GM21737 (cell line): ENCODE measurements around the gene PLGRKT.
"Not testable (repeated sequence)": the region's sequence is repeated elsewhere in the genome, so short reads cannot be mapped to it uniquely, and the experiment has no call there.

Experiments
- ATAC-seq: cut with Tn5 transposase; IDR thresholded peaks from one replicate; pipeline ENCODE4 v1.9.1; 2021; ENCODE audit warnings: mild to moderate bottlenecking, moderate library complexity; ENCODE audit not compliant: unreplicated experiment

The PLGRKT gene

GRCh38 chr9:5437254-5438216 is at the start of gene PLGRKT:
Gene PLGRKT, minus strand, starts transcription at chr9:5437925. Its CDS starts 5,948 bp downstream, at chr9:5431977.
- ATAC-seq, result peak; percentile 85

- ATAC-seq, result no peak
Measured at GRCh38 chr9:5486988-5487387, 49.3 kb upstream of the PLGRKT start.

GRCh38 chr9:5485378-5486085 is 47.8 kb upstream of the PLGRKT start:
- no peak for ATAC-seq

- no peak for ATAC-seq
Measured at GRCh38 chr9:5483306-5483705, 45.6 kb upstream of the PLGRKT start.

- no peak for ATAC-seq
Measured at GRCh38 chr9:5482194-5482593, 44.5 kb upstream of the PLGRKT start.

GRCh38 chr9:5481322-5482040 is 43.8 kb upstream of the PLGRKT start:
- ATAC-seq, result no peak

- ATAC-seq, result no peak
Measured at GRCh38 chr9:5480919-5481318, 43.2 kb upstream of the PLGRKT start.

GRCh38 chr9:5479994-5480694 is 42.4 kb upstream of the PLGRKT start:
- peak; percentile 64 for ATAC-seq

GRCh38 chr9:5478206-5478605 is 40.5 kb upstream of the PLGRKT start:
- ATAC-seq, result no peak

- not testable (repeated sequence) for ATAC-seq
Measured at GRCh38 chr9:5475611-5476010, 37.9 kb upstream of the PLGRKT start.

- ATAC-seq, result no peak
Measured at GRCh38 chr9:5470816-5471215, 33.1 kb upstream of the PLGRKT start.

- no peak for ATAC-seq
Measured at GRCh38 chr9:5470122-5470521, 32.4 kb upstream of the PLGRKT start.

GRCh38 chr9:5468850-5469249 is 31.1 kb upstream of the PLGRKT start:
- no peak for ATAC-seq

- ATAC-seq, result no peak
Measured at GRCh38 chr9:5466766-5467165, 29.0 kb upstream of the PLGRKT start.

GRCh38 chr9:5466005-5466404 is 28.3 kb upstream of the PLGRKT start:
- no peak for ATAC-seq

GRCh38 chr9:5464831-5465330 is 27.2 kb upstream of the PLGRKT start:
- ATAC-seq, result not testable (repeated sequence)

GRCh38 chr9:5460157-5460556 is 22.4 kb upstream of the PLGRKT start:
- ATAC-seq, result no peak

GRCh38 chr9:5459289-5459829 is 21.6 kb upstream of the PLGRKT start:
- ATAC-seq, result peak; percentile 52

- no peak for ATAC-seq
Measured at GRCh38 chr9:5455181-5455580, 17.5 kb upstream of the PLGRKT start.

- no peak for ATAC-seq
Measured at GRCh38 chr9:5453673-5454072, 15.9 kb upstream of the PLGRKT start.
